K562 (cell line): ENCODE measurements around the gene TAF1D. TPM values are rescaled to one million over a fixed set of nuclear protein-coding genes. Genes with fewer than 3 reads are reported as not detected.

Source experiments
- ATAC-seq: fragments of 200-7000 bp; cut with Tn5 transposase; 3 replicates; pipeline ENCODE4 v1.9.1; 2020; ENCODE audit warnings: moderate library complexity
- BruUV-seq: library from RNA; stranded (reverse); fragments of 400-500 nt; replicated peaks from 2 replicates; lab custom pipeline; 2021; lab: Mats Ljungman, UMichigan
- CTCF ChIA-PET: fragments of 300-600 bp; formaldehyde crosslinking; extraction: SDS; loops from one replicate; lab custom pipeline; 2021; ENCODE audit warnings: low intra/inter-chr PET ratio; lab: Yijun Ruan, JAX
- POLR2A ChIA-PET: fragments of 300-600, 350-650 bp; sonication (Branson Sonifier 250); formaldehyde crosslinking; extraction: SDS; loops from one replicate; lab custom pipeline; 2021; ENCODE audit warnings: antibody characterized with exemption, inconsistent platforms; lab: Yijun Ruan, JAX
- DNase-seq, 4 experiments: peaks; one replicate each; pipeline versions ENCODE4 v3.0.0 to v3.0.0-alpha.2; 2011 to 2018; ENCODE audit warnings: low spot score in 3 of 4, mixed read lengths in 3 of 4; ENCODE audit errors: extremely low read depth in 1 of 4
- FAIRE-seq: peaks from 2 replicates; lab custom pipeline; 2011; peaks lifted over from hg19 to GRCh38; lab: Jason Lieb, UNC
- H2AFZ ChIP-seq: 2 replicates; pipeline ENCODE4 v1.6.0; 2011; ENCODE audit warnings: low read depth, low read length, control low read depth, inconsistent platforms
- H3K27ac ChIP-seq: fragments of 200-600 bp; 3 replicates; pipeline ENCODE4 v1.8.0; 2011; ENCODE audit warnings: low read depth, mild to moderate bottlenecking, control low read depth, inconsistent platforms, low read length, moderate library complexity, mixed read lengths; ENCODE audit errors: extremely low read depth
- H3K27me3 ChIP-seq, 2 experiments: fragments of 300-600 bp in 1 of 2; 2 replicates in 1 of 2; 3 replicates in 1 of 2; pipeline versions ENCODE4 v1.6.0 to v1.8.0; 2011; ENCODE audit warnings: inconsistent platforms in 2 of 2, low read length in 2 of 2, mild to moderate bottlenecking in 1 of 2, mixed read lengths in 1 of 2, moderate library complexity in 1 of 2; ENCODE audit not compliant: control insufficient read depth in 2 of 2, insufficient read depth in 2 of 2
- H3K36me3 ChIP-seq: fragments of 300-600 bp; 3 replicates; pipeline ENCODE4 v1.8.0; 2011; ENCODE audit warnings: mild to moderate bottlenecking, low read length, inconsistent platforms; ENCODE audit not compliant: control insufficient read depth, insufficient read depth
- H3K4me1 ChIP-seq, 2 experiments: fragments of 200-600 bp in 1 of 2; replicated peaks in 1 of 2; 2 replicates in 1 of 2; 3 replicates in 1 of 2; pipeline versions ENCODE4 v1.5.1 to v1.8.0; 2011; ENCODE audit warnings: inconsistent platforms in 2 of 2, low read length in 2 of 2, mild to moderate bottlenecking in 1 of 2, mixed read lengths in 1 of 2, moderate library complexity in 1 of 2; ENCODE audit not compliant: control insufficient read depth in 2 of 2, insufficient read depth in 2 of 2
- H3K4me2 ChIP-seq: 2 replicates; pipeline ENCODE4 v1.6.1; 2011; ENCODE audit warnings: low read length, control low read depth, inconsistent platforms, mixed read lengths; ENCODE audit not compliant: insufficient read depth
- H3K4me3 ChIP-seq: fragments of 200-600 bp; sonication (generic), shearing (Covaris generic); 2 replicates; pipeline ENCODE4 v1.5.1; 2016; ENCODE audit warnings: control low read depth, inconsistent platforms
- H3K79me2 ChIP-seq: fragments of 200-600 bp; 3 replicates; pipeline ENCODE4 v1.8.0; 2011; ENCODE audit warnings: low read length, inconsistent platforms; ENCODE audit not compliant: control insufficient read depth, insufficient read depth
- H3K9ac ChIP-seq, 2 experiments: 2 replicates each; pipeline versions ENCODE4 v1.6.0 to v1.6.1; 2011; ENCODE audit warnings: low read depth in 2 of 2, low read length in 2 of 2, control low read depth in 1 of 2, inconsistent platforms in 1 of 2, mild to moderate bottlenecking in 1 of 2, mixed read lengths in 1 of 2; ENCODE audit not compliant: insufficient read depth in 1 of 2
- H3K9me1 ChIP-seq: one replicate; pipeline ENCODE4 v1.6.0; 2011; ENCODE audit warnings: inconsistent platforms, mild to moderate bottlenecking, low read length, moderate library complexity; ENCODE audit not compliant: control insufficient read depth, insufficient read depth
- H3K9me3 ChIP-seq: replicated peaks from 2 replicates; pipeline ENCODE4 v1.5.1; 2011; ENCODE audit warnings: low read depth, low read length, inconsistent platforms; ENCODE audit not compliant: control insufficient read depth, insufficient read depth
- H4K20me1 ChIP-seq: replicated peaks from 2 replicates; pipeline ENCODE4 v1.6.1; 2011; ENCODE audit warnings: low read length, inconsistent platforms, mixed read lengths; ENCODE audit not compliant: control insufficient read depth, insufficient read depth
- FOSL1 ChIP-seq: fragments of 200-800 bp; sonication (Bioruptor generic); conservative IDR thresholded peaks from 2 replicates; pipeline ENCODE4 v1.6.1; 2016; ENCODE audit warnings: missing genetic modification characterization, missing compliant biosample characterization
- JUNB ChIP-seq: fragments of 450-650 bp; formaldehyde crosslinking; conservative IDR thresholded peaks from 2 replicates; pipeline ENCODE4 v1.4.0; 2020; ENCODE audit warnings: mild to moderate bottlenecking
- MCM7 ChIP-seq, 2 experiments: fragments of 450-650 bp; IDR thresholded peaks; 2 replicates each; pipeline ENCODE4 v1.6.1; 2016 to 2018
- MTA3 ChIP-seq: fragments of 450-650 bp; formaldehyde crosslinking; IDR thresholded peaks from 2 replicates; pipeline ENCODE4 v1.6.1; 2017; ENCODE audit warnings: mild to moderate bottlenecking, borderline replicate concordance
- NR1H2 ChIP-seq: sonication (generic); formaldehyde crosslinking; IDR thresholded peaks from 2 replicates; pipeline ENCODE4 v1.4.0; 2020; ENCODE audit warnings: mild to moderate bottlenecking, missing genetic modification reagents
- TCF3 ChIP-seq: sonication (generic); formaldehyde crosslinking; IDR thresholded peaks from 2 replicates; pipeline ENCODE4 v1.4.0; 2020; ENCODE audit warnings: mild to moderate bottlenecking, missing genetic modification reagents
- ZNF143 ChIP-seq: sonication (generic); formaldehyde crosslinking; IDR thresholded peaks from 2 replicates; pipeline ENCODE4 v1.9.0; 2022; ENCODE audit warnings: mild to moderate bottlenecking, missing genetic modification reagents
- ZNF778 ChIP-seq: fragments of 450-650 bp; formaldehyde crosslinking; IDR thresholded peaks from 2 replicates; pipeline ENCODE4 v1.4.0; 2020; ENCODE audit warnings: mild to moderate bottlenecking, moderate library complexity
- WGBS: fragments of 100-300 bp; shearing (Covaris generic); methylation state at CpG from one replicate; pipeline ENCODE4 v1.1.6; 2016; ENCODE audit warnings: low coverage, mixed read lengths; ENCODE audit not compliant: insufficient coverage; ENCODE audit errors: missing lambda C conversion rate; 5-methylcytosine and 5-hydroxymethylcytosine counted together
- in situ Hi-C: fragments of 300-500 bp; cut with MboI; formaldehyde crosslinking; loops from 4 replicates; pipeline ENCODE4 v1.15.0; 2018; ENCODE audit warnings: inconsistent platforms, mixed read lengths
- intact Hi-C: fragments of 100-400 bp; cut with micrococcal nuclease; formaldehyde crosslinking; loops from 2 replicates; pipeline ENCODE4 v1.14.2; 2022
- polyA plus RNA-seq, 8 experiments: library from polyadenylated mRNA; depleted of rRNA in 4 of 8; stranded (reverse) in 5 of 8; unstranded in 3 of 8; fragments of >200 nt; fragmentation: Nextera tagmentation in 2 of 8; fragmentation: Illumina TruSeq in 1 of 8; extraction: Ambion mirVana in 2 of 8; extraction: Trizol in 1 of 8; gene quantifications; 2 replicates each; pipeline versions ENCODE4 v1.2.1 to v1.2.3, GENCODE V29; 2011 to 2014; ENCODE audit warnings: inconsistent platforms in 1 of 8, missing spikeins in 1 of 8
- total RNA-seq, 7 experiments: library from RNA; depleted of rRNA in 6 of 7; stranded (reverse); fragments of >200 nt in 6 of 7; fragmentation: Illumina TruSeq in 2 of 7; extraction: Trizol in 2 of 7; gene quantifications; 2 replicates each; pipeline versions ENCODE4 v1.2.1 to v1.2.3, GENCODE V29; 2011 to 2021; ENCODE audit warnings: low replicate concordance in 1 of 7

The TAF1D gene
- total and polyA plus RNA-seq, 9 of the 15 experiments (the other 6 are each of a cell fraction or from before 2014, with no cell fraction given), result 122 to 347 (median 250) TPM

DNA sequence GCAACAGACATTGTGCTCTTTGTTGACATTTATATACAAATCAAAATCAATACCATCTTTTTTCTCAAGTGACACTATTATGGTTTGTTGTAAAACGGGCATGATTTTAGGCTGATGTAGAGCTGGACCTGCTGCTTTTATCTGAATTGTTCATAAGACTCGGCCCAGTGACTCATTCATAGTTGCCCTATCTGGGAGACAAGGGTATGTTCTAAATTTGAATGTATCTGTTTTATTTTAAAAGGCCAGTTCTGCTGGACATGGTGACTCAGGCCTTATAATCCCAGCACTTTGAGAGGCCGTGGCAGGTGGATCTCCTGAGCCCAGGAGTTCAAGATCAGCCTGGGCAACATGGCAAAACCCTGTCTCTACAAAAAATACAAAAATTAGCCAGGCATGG is 40.5 kb downstream of the TAF1D start:
- H3K9me1 ChIP-seq, result no peaks in the 10 kb centered on the region
- no peaks in the 10 kb centered on the region for H3K4me1 ChIP-seq
- no peak for ATAC-seq
- TF ChIP-seq TCF3 (CRISPR knock-in tag), result peak; percentile 37; the same call in 1 of the 2 replicates
- TF ChIP-seq NR1H2 (CRISPR knock-in tag), result no peak
- TF ChIP-seq JUNB (CRISPR knock-in tag), result no peak
- no peak for TF ChIP-seq MCM7 (IDR thresholded peaks at IDR 0.05)
- TF ChIP-seq ZNF778 (CRISPR knock-in tag), result no peak
- no peak for TF ChIP-seq MTA3
- TF ChIP-seq FOSL1 (tag), result peak; percentile 73
- TF ChIP-seq ZNF143 (CRISPR knock-in tag), result no peak
- TF ChIP-seq, all 486 proteins: peak for 2
- Histone ChIP-seq H3K36me3 (peaks cover 95% of the 10 kb centered on the region), H3K9ac (no peak overlapping the region), H3K79me2 (0 out of 3 replicates have a peak, but pooled peaks cover 3% of the 10 kb centered on the region), H3K4me2 (no peak overlapping the region), H3K27ac (no peak overlapping the region), H2AFZ (no peak overlapping the region), H4K20me1 (no peaks in the 10 kb centered on the region), H3K27me3 (no peaks in the 10 kb centered on the region), H3K4me3 (no peak overlapping the region), H3K9me3 (no peaks in the 10 kb centered on the region)
- ChIA-PET CTCF (no interaction called here), POLR2A (no interaction called here)
- no TSS peak for BruUV-seq
- intact Hi-C loops (no loop called here), in situ Hi-C loops (no loop called here)
- FAIRE-seq, result no peak
- 61% methylated on average over 3 of the region's 3 CpGs for WGBS
- DNase-seq, result no peak
